ENCODE data around the gene AQP6. TPM values are rescaled to one million over a fixed set of nuclear protein-coding genes. Genes with fewer than 3 reads are reported as not detected.

AQP6 gene
- total RNA-seq, 1 donor from 2014 or later: 0.21 TPM

GRCh38 chr12:49970658-49971057 is 2.1 kb upstream of the AQP6 start:
- TF ChIP-seq CTCF (conservative IDR thresholded peaks at IDR 0.05): no peak
- H3K27me3 Mint-ChIP-seq (ENCODE audit: low read depth): peaks cover 10% of the 10 kb centered on the region
- H3K9me3 Mint-ChIP-seq: no peaks in the 10 kb centered on the region
- H3K36me3 Mint-ChIP-seq (ENCODE audit: low read depth): no peaks in the 10 kb centered on the region
- H3K4me1 Mint-ChIP-seq: no peaks in the 10 kb centered on the region
- H3K27ac Mint-ChIP-seq (ENCODE audit: unreplicated experiment): no peak overlapping the region
- DNase-seq (ENCODE audit: low read depth, low spot score): no peak
- H3K4me3 Mint-ChIP-seq: no peak overlapping the region

GRCh38 chr12:49971141-49971540 is 1.6 kb upstream of the AQP6 start:
- no peak overlapping the region for H3K27ac Mint-ChIP-seq (ENCODE audit: unreplicated experiment)
- no peak overlapping the region for H3K4me3 Mint-ChIP-seq
- H3K27me3 Mint-ChIP-seq (ENCODE audit: low read depth): peaks cover 10% of the 10 kb centered on the region
- no peaks in the 10 kb centered on the region for H3K4me1 Mint-ChIP-seq
- no peak for DNase-seq (ENCODE audit: low read depth, low spot score)
- H3K36me3 Mint-ChIP-seq (ENCODE audit: low read depth): no peaks in the 10 kb centered on the region
- TF ChIP-seq CTCF (conservative IDR thresholded peaks at IDR 0.05): no peak
- H3K9me3 Mint-ChIP-seq: no peaks in the 10 kb centered on the region

- no peak for TF ChIP-seq CTCF (conservative IDR thresholded peaks at IDR 0.05)
- no peaks in the 10 kb centered on the region for H3K4me1 Mint-ChIP-seq
- H3K9me3 Mint-ChIP-seq: no peaks in the 10 kb centered on the region
- peaks cover 1% of the 10 kb centered on the region for H3K27me3 Mint-ChIP-seq (ENCODE audit: low read depth)
- DNase-seq (ENCODE audit: low read depth, low spot score): no peak
- no peak overlapping the region for H3K4me3 Mint-ChIP-seq
- H3K27ac Mint-ChIP-seq (ENCODE audit: unreplicated experiment): no peak overlapping the region
- H3K36me3 Mint-ChIP-seq (ENCODE audit: low read depth): no peaks in the 10 kb centered on the region
Observed at GRCh38 chr12:49972129-49972528, 618 bp upstream of the AQP6 start.

- Mint-ChIP-seq H3K4me1 (peaks cover 3% of the 10 kb centered on the region), H3K27me3 (ENCODE audit: low read depth) (no peaks in the 10 kb centered on the region), H3K9me3 (no peaks in the 10 kb centered on the region), H3K36me3 (ENCODE audit: low read depth) (no peaks in the 10 kb centered on the region), H3K27ac (ENCODE audit: unreplicated experiment) (no peak overlapping the region), H3K4me3 (no peak overlapping the region)
- TF ChIP-seq CTCF (conservative IDR thresholded peaks at IDR 0.05): no peak
- DNase-seq (ENCODE audit: low read depth, low spot score): no peak
Observed at GRCh38 chr12:49973361-49973830, 649 bp downstream of the AQP6 start.

GRCh38 chr12:49974231-49974675 is 1.5 kb downstream of the AQP6 start:
- H3K36me3 Mint-ChIP-seq (ENCODE audit: low read depth): no peaks in the 10 kb centered on the region
- peaks cover 12% of the 10 kb centered on the region for H3K4me1 Mint-ChIP-seq
- H3K27ac Mint-ChIP-seq (ENCODE audit: unreplicated experiment): no peak overlapping the region
- TF ChIP-seq CTCF (conservative IDR thresholded peaks at IDR 0.05): peak; percentile 50
- peak; percentile 40 for DNase-seq (ENCODE audit: low read depth, low spot score)
- H3K27me3 Mint-ChIP-seq (ENCODE audit: low read depth): no peaks in the 10 kb centered on the region
- H3K4me3 Mint-ChIP-seq: no peak overlapping the region
- H3K9me3 Mint-ChIP-seq: no peaks in the 10 kb centered on the region

Data from neural crest cell (in vitro differentiated cells).